Caco-2 (cell line): Measurements from ENCODE around the gene SELENOV. TPM values are rescaled to one million over a fixed set of nuclear protein-coding genes. Genes with fewer than 3 reads are reported as not detected.

ENCODE experiments used
- BruUV-seq: library from RNA; stranded (reverse); fragments of 400-500 nt; replicated peaks from 2 replicates; lab custom pipeline; 2021; lab: Mats Ljungman, UMichigan
- CTCF ChIA-PET: fragments of 300-600 bp; sonication (Branson Sonifier 250); formaldehyde crosslinking; loops from one replicate; lab custom pipeline; 2022; ENCODE audit warnings: antibody characterized with exemption; lab: Charles Lee
- POLR2A ChIA-PET: fragments of 300-600 bp; sonication (Branson Sonifier 250); formaldehyde crosslinking; loops from one replicate; lab custom pipeline; 2022; ENCODE audit warnings: antibody characterized with exemption; lab: Charles Lee
- DNase-seq, 2 experiments: peaks; one replicate each; pipeline versions ENCODE4 v3.0.0 to v3.0.0-alpha.2; 2020 to 2022
- H3K27me3 ChIP-seq: replicated peaks from 2 replicates; pipeline ENCODE4 v1.6.0; 2011; ENCODE audit warnings: low read length; ENCODE audit not compliant: control insufficient read depth, insufficient read depth
- H3K36me3 ChIP-seq: 2 replicates; pipeline ENCODE4 v1.5.1; 2011; ENCODE audit warnings: low read length; ENCODE audit not compliant: control insufficient read depth, insufficient read depth
- H3K4me1 ChIP-seq: fragments of 250-450 bp; sonication (Bioruptor Pico); 2 replicates; pipeline ENCODE4 v1.5.1; 2020; ENCODE audit warnings: mild to moderate bottlenecking
- H3K4me3 ChIP-seq: 2 replicates; pipeline ENCODE4 v1.5.1; 2011; ENCODE audit warnings: low read depth, mild to moderate bottlenecking, control low read depth, low read length
- H3K9me3 ChIP-seq: fragments of 250-450 bp; sonication (Bioruptor Pico); 2 replicates; pipeline ENCODE4 v1.5.1; 2020; ENCODE audit warnings: mild to moderate bottlenecking, moderate library complexity
- H3K27ac Mint-ChIP-seq: one replicate; pipeline ENCODE4 v1.8.0; 2022; ENCODE audit warnings: mixed read lengths; ENCODE audit not compliant: unreplicated experiment
- H3K27me3 Mint-ChIP-seq: one replicate; pipeline ENCODE4 v1.8.0; 2022; ENCODE audit warnings: mixed read lengths; ENCODE audit not compliant: insufficient read depth, unreplicated experiment
- H3K36me3 Mint-ChIP-seq: one replicate; pipeline ENCODE4 v1.8.0; 2022; ENCODE audit warnings: mild to moderate bottlenecking, mixed read lengths; ENCODE audit not compliant: insufficient read depth, unreplicated experiment
- H3K4me1 Mint-ChIP-seq: one replicate; pipeline ENCODE4 v1.8.0; 2022; ENCODE audit warnings: low read depth, mixed read lengths; ENCODE audit not compliant: unreplicated experiment
- H3K4me3 Mint-ChIP-seq: one replicate; pipeline ENCODE4 v1.8.0; 2022; ENCODE audit warnings: mild to moderate bottlenecking, moderate library complexity, mixed read lengths; ENCODE audit not compliant: unreplicated experiment
- H3K9me3 Mint-ChIP-seq: one replicate; pipeline ENCODE4 v1.8.0; 2022; ENCODE audit warnings: mixed read lengths; ENCODE audit not compliant: unreplicated experiment
- intact Hi-C: fragments of 100-400 bp; cut with micrococcal nuclease; formaldehyde crosslinking; loops from one replicate; pipeline ENCODE4 v1.10.0; 2022; ENCODE audit not compliant: unreplicated experiment
- total RNA-seq: library from RNA; stranded (reverse); gene quantifications from 2 replicates; pipeline ENCODE4 v1.2.3, GENCODE V29; 2022
- TF ChIP-seq, protein P1 (sequence below), 2 experiments: fragments of 200-600 bp in 1 of 2; IDR thresholded peaks; 1 replicate in 1 of 2; 2 replicates in 1 of 2; pipeline versions ENCODE4 v1.5.1 to v1.8.0; 2011 to 2022; ENCODE audit warnings: antibody characterized with exemption in 1 of 2, control low read depth in 1 of 2, inconsistent platforms in 1 of 2, low read depth in 1 of 2, low read length in 1 of 2, mild to moderate bottlenecking in 1 of 2, moderate library complexity in 1 of 2; ENCODE audit not compliant: insufficient read depth in 1 of 2, severe bottlenecking in 1 of 2, unreplicated experiment in 1 of 2

Gene SELENOV
- total RNA-seq, 1 experiment from 2014 or later = 1.6 TPM

DNA sequence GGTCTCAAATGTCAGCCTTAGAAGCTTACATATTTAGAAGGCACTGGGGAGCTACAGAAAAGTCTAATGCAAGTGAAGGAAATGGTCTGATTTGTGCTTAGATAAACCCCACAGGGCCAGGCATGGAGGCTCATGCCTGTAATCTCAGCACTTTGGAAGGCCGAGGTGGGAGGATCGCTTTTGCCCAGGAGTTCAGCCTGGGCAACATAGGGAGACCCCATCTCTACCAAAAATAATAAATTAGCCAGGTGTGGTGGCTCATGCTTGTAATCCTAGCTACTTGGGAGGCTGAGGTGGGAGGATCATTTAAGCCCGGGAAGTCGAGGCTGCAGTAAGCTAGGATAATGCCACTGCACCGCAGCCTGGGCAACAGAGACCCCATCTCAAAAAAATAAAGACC, 18.9 kb upstream of the SELENOV start:
- no peak overlapping the region for H3K4me3 Mint-ChIP-seq
- Histone ChIP-seq H3K27me3 (peaks cover 1% of the 10 kb centered on the region), H3K4me3 (no peak overlapping the region), H3K4me1 (0 out of 2 replicates have a peak, but pooled peaks cover 7% of the 10 kb centered on the region), H3K36me3 (no peaks in the 10 kb centered on the region), H3K9me3 (no peaks in the 10 kb centered on the region)
- intact Hi-C loops = no loop called here
- ChIA-PET POLR2A (interaction anchor here (2.4 kb wide), 1 partner anchor 60 kb away, joined by 13 read pairs; the partner anchor contains the start of gene RPS16), CTCF (interaction anchor here (1.0 kb wide), 1 partner anchor 42 kb away, joined by 3 read pairs; no protein-coding TSS in a partner anchor)
- H3K4me1 Mint-ChIP-seq = peaks cover 16% of the 10 kb centered on the region
- H3K9me3 Mint-ChIP-seq = no peaks in the 10 kb centered on the region
- TF ChIP-seq, protein P1, sequence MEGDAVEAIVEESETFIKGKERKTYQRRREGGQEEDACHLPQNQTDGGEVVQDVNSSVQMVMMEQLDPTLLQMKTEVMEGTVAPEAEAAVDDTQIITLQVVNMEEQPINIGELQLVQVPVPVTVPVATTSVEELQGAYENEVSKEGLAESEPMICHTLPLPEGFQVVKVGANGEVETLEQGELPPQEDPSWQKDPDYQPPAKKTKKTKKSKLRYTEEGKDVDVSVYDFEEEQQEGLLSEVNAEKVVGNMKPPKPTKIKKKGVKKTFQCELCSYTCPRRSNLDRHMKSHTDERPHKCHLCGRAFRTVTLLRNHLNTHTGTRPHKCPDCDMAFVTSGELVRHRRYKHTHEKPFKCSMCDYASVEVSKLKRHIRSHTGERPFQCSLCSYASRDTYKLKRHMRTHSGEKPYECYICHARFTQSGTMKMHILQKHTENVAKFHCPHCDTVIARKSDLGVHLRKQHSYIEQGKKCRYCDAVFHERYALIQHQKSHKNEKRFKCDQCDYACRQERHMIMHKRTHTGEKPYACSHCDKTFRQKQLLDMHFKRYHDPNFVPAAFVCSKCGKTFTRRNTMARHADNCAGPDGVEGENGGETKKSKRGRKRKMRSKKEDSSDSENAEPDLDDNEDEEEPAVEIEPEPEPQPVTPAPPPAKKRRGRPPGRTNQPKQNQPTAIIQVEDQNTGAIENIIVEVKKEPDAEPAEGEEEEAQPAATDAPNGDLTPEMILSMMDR (IDR thresholded peaks at IDR 0.05; ENCODE audit: insufficient read depth in 1 of 2, low read depth in 1 of 2, low read length in 1 of 2, severe bottlenecking in 1 of 2, unreplicated experiment in 1 of 2) = no peak
- H3K36me3 Mint-ChIP-seq = peaks cover 19% of the 10 kb centered on the region
- no peak for DNase-seq
- BruUV-seq = no TSS peak
- H3K27me3 Mint-ChIP-seq = peaks cover 16% of the 10 kb centered on the region
- H3K27ac Mint-ChIP-seq = no peak overlapping the region

DNA sequence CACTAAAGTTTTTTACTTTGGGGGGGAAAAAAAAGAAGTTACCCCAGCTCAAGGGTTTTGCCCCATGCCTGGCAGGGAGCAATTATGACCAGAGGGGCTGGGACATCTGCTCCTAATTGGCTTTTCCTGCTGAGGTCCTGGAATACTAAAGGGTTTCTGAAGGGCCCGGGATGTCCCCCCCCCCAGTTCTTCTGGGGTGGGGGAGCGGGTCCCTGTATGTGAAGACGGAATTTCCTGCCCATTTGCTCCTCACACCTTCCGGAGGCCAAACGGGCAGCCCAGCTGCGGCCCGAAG, 17.3 kb upstream of the SELENOV start:
- Histone ChIP-seq H3K27me3 (peaks cover 1% of the 10 kb centered on the region), H3K4me3 (no peak overlapping the region; the same call in 1 of the 2 replicates), H3K36me3 (no peaks in the 10 kb centered on the region), H3K9me3 (no peaks in the 10 kb centered on the region), H3K4me1 (peaks cover 11% of the 10 kb centered on the region)
- peaks cover 16% of the 10 kb centered on the region for H3K4me1 Mint-ChIP-seq
- intact Hi-C loops = loop anchor here (1.0 kb wide), 1 partner anchor 23 kb away; no protein-coding TSS in a partner anchor
- H3K4me3 Mint-ChIP-seq = peak overlapping the region; percentile 85
- H3K9me3 Mint-ChIP-seq = no peaks in the 10 kb centered on the region
- peaks cover 16% of the 10 kb centered on the region for H3K27me3 Mint-ChIP-seq
- BruUV-seq = no TSS peak
- no peak overlapping the region for H3K27ac Mint-ChIP-seq
- CTCF ChIA-PET = interaction anchor here (0.6 to 2.1 kb wide), 21 partner anchors 9 to 1597 kb away, joined by 3 to 20 read pairs (median 5); partner anchors contain the start of genes EID2, EID2B, RPS16 and SUPT5H
- no peak for DNase-seq
- peaks cover 12% of the 10 kb centered on the region for H3K36me3 Mint-ChIP-seq
- POLR2A ChIA-PET = interaction anchor here (0.7 to 1.2 kb wide), 3 partner anchors 17 to 472 kb away, joined by 4 to 13 read pairs (median 4); partner anchors contain the start of gene RPS16
- TF ChIP-seq, protein P1 (IDR thresholded peaks at IDR 0.05; ENCODE audit: insufficient read depth in 1 of 2, low read depth in 1 of 2, low read length in 1 of 2, severe bottlenecking in 1 of 2, unreplicated experiment in 1 of 2) = no peak

DNA sequence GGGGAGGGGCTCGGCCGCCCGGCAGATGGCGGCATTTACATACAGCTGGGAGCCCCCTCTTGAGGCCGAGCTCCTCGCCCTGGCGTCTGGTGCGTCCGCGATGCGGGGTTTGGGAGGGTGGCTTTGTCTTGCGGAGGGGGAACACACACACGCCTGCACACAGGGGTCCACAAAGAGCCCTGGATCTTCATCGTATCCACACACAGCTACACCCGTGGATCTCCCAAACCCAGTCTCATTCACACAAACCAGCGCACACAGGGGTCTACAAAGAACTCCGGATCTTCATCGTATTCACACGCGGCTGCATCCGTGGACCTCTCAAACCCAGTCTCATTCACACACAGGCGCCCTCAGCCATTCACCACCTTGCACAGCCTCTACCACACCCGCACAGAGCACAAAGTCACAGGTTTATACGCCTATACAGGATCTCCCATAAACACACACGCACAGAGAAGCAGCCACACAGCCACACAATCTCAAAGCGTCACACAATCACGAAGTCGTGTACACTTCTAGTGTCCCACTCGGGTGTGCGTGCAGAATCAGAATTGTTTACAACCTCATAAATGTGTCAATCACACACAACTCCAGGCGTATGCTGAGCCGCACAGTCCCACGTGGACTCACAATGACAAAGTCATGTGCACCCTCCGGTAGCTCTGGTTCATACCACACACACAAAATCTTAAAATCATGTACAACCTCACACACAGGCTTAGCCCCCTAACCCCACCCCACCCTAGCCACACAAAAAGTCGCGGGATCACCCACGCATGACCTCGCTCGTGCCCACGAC, 16.7 kb upstream of the SELENOV start:
- Histone ChIP-seq H3K9me3 (no peaks in the 10 kb centered on the region), H3K4me3 (peak overlapping the region; percentile 35), H3K27me3 (peaks cover 1% of the 10 kb centered on the region), H3K4me1 (peaks cover 17% of the 10 kb centered on the region), H3K36me3 (no peaks in the 10 kb centered on the region)
- CTCF ChIA-PET = interaction anchor here (0.6 to 2.1 kb wide), 27 partner anchors 9 to 1597 kb away, joined by 3 to 21 read pairs (median 5); partner anchors contain the start of genes EID2, EID2B, RPS16 and SUPT5H
- POLR2A ChIA-PET = interaction anchor here (0.6 to 1.2 kb wide), 5 partner anchors 18 to 1565 kb away, joined by 4 to 13 read pairs (median 6); partner anchors contain the start of gene RPS16
- intact Hi-C loops = loop anchor here (1.0 to 2.0 kb wide), 3 partner anchors 24 to 43 kb away; partner anchors contain the start of genes EID2 and EID2B
- TF ChIP-seq, protein P1 (IDR thresholded peaks at IDR 0.05; ENCODE audit: insufficient read depth in 1 of 2, low read depth in 1 of 2, low read length in 1 of 2, severe bottlenecking in 1 of 2, unreplicated experiment in 1 of 2) = peak; percentile 61 to 80
- peak overlapping the region; percentile 85 for H3K4me3 Mint-ChIP-seq
- H3K36me3 Mint-ChIP-seq = peaks cover 7% of the 10 kb centered on the region
- DNase-seq = peak; percentile 71 to 84
- H3K27me3 Mint-ChIP-seq = peaks cover 16% of the 10 kb centered on the region
- H3K27ac Mint-ChIP-seq = no peak overlapping the region
- peaks cover 16% of the 10 kb centered on the region for H3K4me1 Mint-ChIP-seq
- no TSS peak for BruUV-seq
- H3K9me3 Mint-ChIP-seq = no peaks in the 10 kb centered on the region
